GM21825 (cell line): ENCODE measurements around the gene SAP30L.

Experiments
- ATAC-seq: cut with Tn5 transposase; IDR thresholded peaks from one replicate; pipeline ENCODE4 v1.9.1; 2021; ENCODE audit warnings: mild to moderate bottlenecking, moderate library complexity; ENCODE audit not compliant: unreplicated experiment

Gene SAP30L

GRCh38 chr5:154418344-154418820 is 27.4 kb upstream of the SAP30L start:
- ATAC-seq, result no peak

- no peak for ATAC-seq
These were observed 26.6 kb upstream of the SAP30L start for GRCh38 chr5:154419236-154419635.

- no peak for ATAC-seq
These were observed 23.9 kb upstream of the SAP30L start for GRCh38 chr5:154421868-154422267.

GRCh38 chr5:154422298-154422697 is 23.5 kb upstream of the SAP30L start:
- no peak for ATAC-seq

GRCh38 chr5:154428208-154428607 is 17.6 kb upstream of the SAP30L start:
- no peak for ATAC-seq

GRCh38 chr5:154429341-154429740 is 16.5 kb upstream of the SAP30L start:
- ATAC-seq, result no peak

- ATAC-seq, result no peak
These were observed 15.3 kb upstream of the SAP30L start for GRCh38 chr5:154430466-154430865.

GRCh38 chr5:154430961-154431630 is 14.7 kb upstream of the SAP30L start:
- ATAC-seq, result no peak

GRCh38 chr5:154435226-154435625 is 10.6 kb upstream of the SAP30L start:
- ATAC-seq, result no peak

- no peak for ATAC-seq
These were observed 8.4 kb upstream of the SAP30L start for GRCh38 chr5:154437281-154437965.

- ATAC-seq, result no peak
These were observed 5.3 kb upstream of the SAP30L start for GRCh38 chr5:154440540-154440939.

- ATAC-seq, result no peak
These were observed 3.0 kb upstream of the SAP30L start for GRCh38 chr5:154442801-154443200.

- ATAC-seq, result no peak
These were observed 1.0 kb upstream of the SAP30L start for GRCh38 chr5:154444556-154445421.

- ATAC-seq, result peak; percentile 21
These were observed 645 bp downstream of the SAP30L start for GRCh38 chr5:154446195-154447088.

- ATAC-seq, result no peak
These were observed 1.4 kb downstream of the SAP30L start for GRCh38 chr5:154447089-154447725.

GRCh38 chr5:154449786-154450185 is 4.0 kb downstream of the SAP30L start:
- ATAC-seq, result no peak

GRCh38 chr5:154451957-154452356 is 6.2 kb downstream of the SAP30L start:
- no peak for ATAC-seq

GRCh38 chr5:154455585-154455984 is 9.8 kb downstream of the SAP30L start:
- ATAC-seq, result no peak

GRCh38 chr5:154456540-154456939 is 10.7 kb downstream of the SAP30L start:
- ATAC-seq, result no peak

- ATAC-seq, result no peak
These were observed 13.2 kb downstream of the SAP30L start for GRCh38 chr5:154459015-154459414.
